Hindlimb muscle (tissue), 1 donor: ENCODE measurements around the gene CAV1. TPM values are rescaled to one million over a fixed set of nuclear protein-coding genes. Genes with fewer than 3 reads are reported as not detected.

Source experiments
- polyA plus RNA-seq: library from polyadenylated mRNA; unstranded; fragments of 120-200 nt; gene quantifications from one replicate; pipeline ENCODE4 v1.2.1, GENCODE V29; 2013; ENCODE audit not compliant: insufficient read length

Gene CAV1
- polyA plus RNA-seq, 1 donor = 196 TPM

Other genes starting within 250 kb of the CAV1 start
- gene CAV2, start 25.3 kb upstream of the CAV1 start, polyA plus RNA-seq = 44.3 TPM
- gene MET, start 147.2 kb downstream of the CAV1 start, polyA plus RNA-seq = 15.2 TPM